ENCODE measurements around the gene SRM. TPM values are rescaled to one million over a fixed set of nuclear protein-coding genes. Genes with fewer than 3 reads are reported as not detected.

SRM gene
- total RNA-seq = 41.2 and 45.7 TPM in 2 replicates

DNA sequence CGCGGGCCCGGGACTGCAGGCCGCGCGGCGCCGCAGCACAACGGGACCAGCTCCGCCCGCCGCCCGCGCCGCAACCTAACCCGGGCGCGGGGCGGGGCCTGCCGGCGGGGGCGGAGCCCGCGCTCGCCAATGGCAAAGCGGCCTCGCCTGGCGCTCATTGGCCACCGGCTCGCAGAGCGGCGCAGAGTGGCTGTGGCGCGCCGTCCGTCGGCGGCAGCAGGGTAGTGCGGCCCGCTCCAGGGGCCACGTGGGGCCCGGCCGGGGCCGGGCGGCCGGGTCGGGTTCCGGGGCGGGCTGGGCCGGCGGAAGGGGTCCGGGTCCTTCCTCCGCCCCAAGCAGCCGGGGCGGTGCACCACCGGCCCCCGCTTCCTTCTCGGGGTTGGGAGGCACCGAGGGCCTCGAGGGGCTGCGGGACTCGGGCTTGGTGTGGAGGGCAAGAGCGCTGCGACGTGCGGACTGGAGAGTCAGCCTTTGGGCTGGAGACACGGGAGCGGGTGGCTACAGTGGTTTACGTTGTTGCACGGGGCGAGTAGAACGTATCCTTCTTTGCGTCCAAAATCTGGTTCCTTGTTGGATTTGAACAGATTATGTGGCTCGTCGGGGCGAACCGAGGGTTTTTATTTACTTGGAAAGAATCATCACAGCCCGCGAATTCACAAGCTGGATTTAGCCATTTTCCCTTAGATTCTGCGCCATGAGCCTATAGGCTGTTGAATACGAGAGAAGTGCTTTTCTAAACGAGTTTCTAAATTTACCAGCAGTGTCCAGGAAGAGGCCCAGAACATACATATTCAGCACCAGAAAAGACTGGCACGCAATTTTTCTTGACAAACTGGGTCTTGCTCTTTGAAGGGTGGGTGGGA is at the start of gene SRM:
TSS of gene SRM (minus strand) at position 51 of the 863 bp plus-strand sequence. CDS start 75 bp downstream, outside the sequence.

DNA sequence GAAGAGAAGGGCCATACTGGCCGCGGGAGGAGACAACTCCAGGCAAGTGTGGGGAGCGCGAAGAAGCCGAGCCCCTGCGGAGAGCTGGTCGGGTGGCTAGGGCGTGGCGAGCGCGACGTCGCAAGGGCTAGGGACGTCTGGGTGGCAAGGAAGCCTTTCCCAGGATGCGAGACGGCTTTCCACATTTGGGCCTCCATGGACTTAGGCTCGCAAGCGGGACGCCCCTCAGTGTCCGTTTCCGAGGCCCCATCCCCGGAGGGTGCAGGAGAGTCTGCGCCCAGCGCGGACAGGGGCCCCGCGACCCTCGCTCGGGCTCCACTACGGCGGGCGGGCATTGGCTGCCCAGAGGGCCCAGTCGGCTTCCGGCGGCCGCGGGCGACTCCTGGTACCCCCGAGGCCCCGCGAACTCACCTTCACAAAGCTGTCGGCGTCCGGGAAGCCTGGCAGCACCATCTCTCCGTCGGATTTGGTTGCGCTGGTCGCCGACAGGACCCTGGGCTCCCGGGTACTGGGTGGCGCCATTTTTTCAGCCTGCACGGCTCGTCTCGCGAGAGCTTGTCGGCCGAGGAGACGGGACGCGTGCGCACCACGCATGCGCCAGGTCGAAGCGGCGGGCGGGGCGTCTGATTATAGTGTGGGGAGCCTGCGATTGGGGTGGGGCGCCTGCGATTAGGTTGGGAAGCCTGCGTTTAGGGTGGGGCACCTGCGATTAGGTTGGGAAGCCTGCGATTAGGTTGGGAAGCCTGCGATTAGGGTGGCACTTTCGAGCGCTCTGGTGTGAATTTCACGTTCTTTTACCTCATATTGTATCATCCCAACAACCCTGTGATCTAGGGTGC is 39.7 kb upstream of the SRM start, which contains the start of gene EXOSC10:
TSS of gene EXOSC10 (minus strand) at position 560 of the 839 bp plus-strand sequence. CDS start at position 522, 38 bp downstream.

DNA sequence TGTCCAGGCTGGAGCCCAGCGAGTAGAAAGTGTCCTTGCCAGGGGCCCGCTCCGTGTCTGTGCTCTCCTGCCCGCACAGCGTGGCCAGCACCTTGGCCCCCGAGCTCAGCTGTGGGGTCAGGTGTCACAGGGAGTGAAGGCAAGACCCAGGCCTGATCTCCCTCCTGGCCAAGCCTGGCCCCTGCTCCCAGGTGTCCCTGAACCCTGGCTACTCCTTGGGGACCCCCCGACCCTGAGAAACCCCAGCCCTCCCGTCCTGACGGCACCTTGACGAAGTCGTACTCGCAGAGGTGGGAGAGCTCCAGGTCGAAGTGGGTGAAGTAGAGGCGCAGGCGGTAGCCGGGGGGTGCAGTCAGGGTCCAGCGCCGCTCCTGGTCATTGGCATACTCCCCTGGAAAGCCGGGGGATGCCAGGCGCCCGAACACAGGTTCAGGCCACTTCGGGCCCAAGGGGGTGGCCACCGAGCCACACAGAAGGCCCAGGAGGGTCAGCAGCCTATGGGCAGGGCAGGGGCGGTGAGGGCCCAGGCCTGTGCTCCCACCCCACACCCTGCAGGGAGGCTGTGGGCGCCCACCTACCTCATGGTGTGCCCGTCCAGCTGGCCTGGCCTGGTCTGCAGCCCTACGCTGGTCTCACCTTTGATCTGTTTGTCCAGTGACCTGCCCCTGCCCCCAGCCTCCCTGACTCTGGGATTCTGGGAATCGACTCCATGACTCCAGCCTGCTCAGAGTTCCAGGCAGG is 13.0 kb downstream of the SRM start, which contains the start of gene MASP2:
TSS of gene MASP2 (minus strand) at position 615 of the 741 bp plus-strand sequence. CDS start at position 583, 32 bp downstream.

DNA sequence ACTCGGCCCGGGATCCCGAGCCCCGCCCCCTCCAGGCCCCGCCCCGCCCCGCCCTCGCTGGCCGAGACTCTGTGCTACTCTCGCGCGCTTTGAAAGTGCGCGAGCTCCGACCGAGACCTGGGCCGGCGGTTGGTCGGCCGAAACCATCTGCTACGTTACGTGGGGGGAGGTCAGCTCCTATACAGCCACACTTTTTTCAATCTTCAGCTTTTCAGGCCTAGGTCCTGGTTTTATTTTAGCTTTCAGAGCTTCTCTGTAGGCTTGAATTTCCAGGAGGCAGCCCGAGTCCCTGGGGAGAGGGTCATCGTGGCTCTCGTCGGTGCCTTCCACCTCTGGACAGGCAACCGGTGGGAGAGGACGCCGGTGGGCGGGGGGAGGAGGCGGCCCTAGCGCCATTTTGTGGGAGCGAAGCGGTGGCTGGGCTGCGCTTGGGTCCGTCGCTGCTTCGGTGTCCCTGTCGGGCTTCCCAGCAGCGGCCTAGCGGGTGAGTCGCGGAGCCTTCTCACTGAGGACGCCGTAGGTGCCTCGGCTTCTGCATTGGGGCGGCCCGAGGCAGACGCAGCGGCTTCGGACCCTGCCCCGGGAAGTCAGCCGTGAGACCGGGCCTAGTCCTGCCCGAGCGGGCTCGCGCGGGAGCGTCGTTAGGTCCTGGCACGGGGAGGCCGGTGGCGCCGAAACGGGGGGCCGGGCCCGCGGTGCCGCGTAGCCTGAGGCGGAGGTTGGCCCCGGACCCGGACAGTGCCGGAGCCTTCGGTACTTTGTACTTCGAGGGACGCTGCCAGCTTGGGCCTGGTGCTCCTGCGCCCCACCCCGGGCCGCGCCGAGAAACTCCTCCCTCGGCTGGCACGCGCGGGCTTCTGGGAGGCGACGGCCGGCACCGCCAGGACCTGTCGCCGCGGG is 47.3 kb downstream of the SRM start, which contains the start of gene TARDBP:
TSS of gene TARDBP (plus strand) at position 395 of the 900 bp plus-strand sequence. CDS start 1,074 bp downstream, outside the sequence.

Other genes with a start within 250 kb of the SRM start
- gene TARDBP, start 47.4 kb downstream of the SRM start, total RNA-seq = 73.5 and 85.2 TPM in 2 replicates
- gene MASP2, start 12.8 kb downstream of the SRM start, total RNA-seq = 0.20 TPM in 1 of 2 replicates, not detected in the other
- 55.9 and 66.3 TPM in 2 replicates for gene EXOSC10, start 39.9 kb upstream of the SRM start, total RNA-seq
- gene ANGPTL7, start 129.3 kb upstream of the SRM start, total RNA-seq = not detected in 2 replicates
- gene MTOR, start 202.5 kb upstream of the SRM start, total RNA-seq = 33.1 and 45.5 TPM in 2 replicates
- gene UBIAD1, start 213.2 kb upstream of the SRM start, total RNA-seq = 12.9 and 14.5 TPM in 2 replicates